Dendritic cell treated with granulocyte-macrophage colony-stimulating factor and Interleukin-4, amounts not matched to agents 40 ng/mL and 50 ng/mL, for 4 days (primary cell): ENCODE measurements around the gene EVA1B.

Experiments used
- H3K27ac Mint-ChIP-seq: one replicate; pipeline ENCODE4 v1.8.0; 2022; ENCODE audit warnings: mild to moderate bottlenecking, mixed read lengths
- H3K27me3 Mint-ChIP-seq: one replicate; pipeline ENCODE4 v1.8.0; 2022; ENCODE audit warnings: mild to moderate bottlenecking, mixed read lengths
- H3K36me3 Mint-ChIP-seq: one replicate; pipeline ENCODE4 v1.8.0; 2022; ENCODE audit warnings: low read depth, mixed read lengths
- H3K4me1 Mint-ChIP-seq: one replicate; pipeline ENCODE4 v1.8.0; 2022; ENCODE audit warnings: low read depth, mixed read lengths
- H3K4me3 Mint-ChIP-seq: one replicate; pipeline ENCODE4 v1.8.0; 2022; ENCODE audit warnings: mild to moderate bottlenecking, moderate library complexity, mixed read lengths
- H3K9me3 Mint-ChIP-seq: one replicate; pipeline ENCODE4 v1.8.0; 2022; ENCODE audit warnings: mixed read lengths
- intact Hi-C: fragments of 100-400 bp; cut with micrococcal nuclease; formaldehyde crosslinking; loops from one replicate; pipeline ENCODE4 v1.15.0; 2022

The EVA1B gene

GRCh38 chr1:36303244-36303643 is 20.2 kb downstream of the EVA1B start:
- intact Hi-C loops: loop anchor here (5.0 kb wide), 1 partner anchor 156 kb away; the partner anchor contains the start of gene TRAPPC3
- peaks cover 9% of the 10 kb centered on the region for H3K27me3 Mint-ChIP-seq
- H3K4me3 Mint-ChIP-seq: no peak overlapping the region
- peak overlapping the region; percentile 58 for H3K27ac Mint-ChIP-seq
- peaks cover 66% of the 10 kb centered on the region for H3K36me3 Mint-ChIP-seq
- no peaks in the 10 kb centered on the region for H3K9me3 Mint-ChIP-seq
- H3K4me1 Mint-ChIP-seq: peaks cover 78% of the 10 kb centered on the region

- intact Hi-C loops: loop anchor here (5.0 kb wide), 1 partner anchor 154 kb away; the partner anchor contains the start of gene TRAPPC3
- no peaks in the 10 kb centered on the region for H3K27me3 Mint-ChIP-seq
- H3K4me3 Mint-ChIP-seq: no peak overlapping the region
- peak overlapping the region; percentile 42 for H3K27ac Mint-ChIP-seq
- H3K4me1 Mint-ChIP-seq: peaks cover 62% of the 10 kb centered on the region
- peaks cover 86% of the 10 kb centered on the region for H3K36me3 Mint-ChIP-seq
- H3K9me3 Mint-ChIP-seq: no peaks in the 10 kb centered on the region
Observed at GRCh38 chr1:36301220-36301619, 22.2 kb downstream of the EVA1B start.

GRCh38 chr1:36300526-36300925 is 22.9 kb downstream of the EVA1B start:
- Mint-ChIP-seq H3K4me1 (peaks cover 56% of the 10 kb centered on the region), H3K4me3 (no peak overlapping the region), H3K9me3 (no peaks in the 10 kb centered on the region), H3K27me3 (no peaks in the 10 kb centered on the region), H3K36me3 (peaks cover 92% of the 10 kb centered on the region), H3K27ac (peak overlapping the region; percentile 42)
- intact Hi-C loops: loop anchor here (5.0 kb wide), 1 partner anchor 153 kb away; the partner anchor contains the start of gene TRAPPC3

- intact Hi-C loops: no loop called here
- Mint-ChIP-seq H3K4me3 (no peak overlapping the region), H3K36me3 (peaks cover 100% of the 10 kb centered on the region), H3K27ac (no peak overlapping the region), H3K4me1 (peaks cover 40% of the 10 kb centered on the region), H3K9me3 (no peaks in the 10 kb centered on the region), H3K27me3 (no peaks in the 10 kb centered on the region)
Observed at GRCh38 chr1:36298640-36299039, 24.8 kb downstream of the EVA1B start.

- no peak overlapping the region for H3K27ac Mint-ChIP-seq
- no peaks in the 10 kb centered on the region for H3K27me3 Mint-ChIP-seq
- H3K4me3 Mint-ChIP-seq: no peak overlapping the region
- no peaks in the 10 kb centered on the region for H3K9me3 Mint-ChIP-seq
- peaks cover 27% of the 10 kb centered on the region for H3K4me1 Mint-ChIP-seq
- intact Hi-C loops: no loop called here
- peaks cover 100% of the 10 kb centered on the region for H3K36me3 Mint-ChIP-seq
Observed at GRCh38 chr1:36297062-36297461, 26.4 kb downstream of the EVA1B start.

GRCh38 chr1:36295390-36295789 is 28.1 kb downstream of the EVA1B start:
- H3K9me3 Mint-ChIP-seq: no peaks in the 10 kb centered on the region
- intact Hi-C loops: no loop called here

GRCh38 chr1:36287595-36287994 is 35.9 kb downstream of the EVA1B start:
- no peaks in the 10 kb centered on the region for H3K27me3 Mint-ChIP-seq
- H3K27ac Mint-ChIP-seq: no peak overlapping the region
- H3K4me3 Mint-ChIP-seq: no peak overlapping the region
- peaks cover 90% of the 10 kb centered on the region for H3K36me3 Mint-ChIP-seq
- no peaks in the 10 kb centered on the region for H3K9me3 Mint-ChIP-seq
- H3K4me1 Mint-ChIP-seq: no peaks in the 10 kb centered on the region
- intact Hi-C loops: loop anchor here (5.0 kb wide), 2 partner anchors 140 to 185 kb away; partner anchors contain the start of gene TRAPPC3

More at GRCh38 chr1:36295390-36295789, 28.1 kb downstream of the EVA1B start:
- Mint-ChIP-seq H3K36me3 (peaks cover 100% of the 10 kb centered on the region), H3K4me1 (peaks cover 10% of the 10 kb centered on the region), H3K27ac (no peak overlapping the region), H3K27me3 (no peaks in the 10 kb centered on the region), H3K4me3 (no peak overlapping the region)

- H3K36me3 Mint-ChIP-seq: peaks cover 90% of the 10 kb centered on the region
- intact Hi-C loops: loop anchor here (5.0 kb wide), 2 partner anchors 140 to 185 kb away; partner anchors contain the start of gene TRAPPC3
- H3K27ac Mint-ChIP-seq: no peak overlapping the region
- no peak overlapping the region for H3K4me3 Mint-ChIP-seq
- no peaks in the 10 kb centered on the region for H3K9me3 Mint-ChIP-seq
- no peaks in the 10 kb centered on the region for H3K4me1 Mint-ChIP-seq
- H3K27me3 Mint-ChIP-seq: no peaks in the 10 kb centered on the region
Observed at GRCh38 chr1:36286802-36287201, 36.6 kb downstream of the EVA1B start.

- intact Hi-C loops: loop anchor here (1.0 to 5.0 kb wide), 3 partner anchors 97 to 183 kb away; partner anchors contain the start of gene TRAPPC3
- no peak overlapping the region for H3K27ac Mint-ChIP-seq
- no peaks in the 10 kb centered on the region for H3K27me3 Mint-ChIP-seq
- no peak overlapping the region for H3K4me3 Mint-ChIP-seq
- H3K9me3 Mint-ChIP-seq: no peaks in the 10 kb centered on the region
- H3K4me1 Mint-ChIP-seq: no peaks in the 10 kb centered on the region
- H3K36me3 Mint-ChIP-seq: peaks cover 80% of the 10 kb centered on the region
Observed at GRCh38 chr1:36285443-36286101, 37.9 kb downstream of the EVA1B start.

- intact Hi-C loops: no loop called here
- Mint-ChIP-seq H3K4me1 (no peaks in the 10 kb centered on the region), H3K27me3 (no peaks in the 10 kb centered on the region), H3K27ac (no peak overlapping the region), H3K4me3 (no peak overlapping the region), H3K36me3 (peaks cover 80% of the 10 kb centered on the region), H3K9me3 (no peaks in the 10 kb centered on the region)
Observed at GRCh38 chr1:36284517-36284916, 38.9 kb downstream of the EVA1B start.

- H3K27me3 Mint-ChIP-seq: no peaks in the 10 kb centered on the region
- peaks cover 80% of the 10 kb centered on the region for H3K36me3 Mint-ChIP-seq
Observed at GRCh38 chr1:36284061-36284460, 39.4 kb downstream of the EVA1B start.

GRCh38 chr1:36279789-36280296 is 43.6 kb downstream of the EVA1B start:
- H3K27me3 Mint-ChIP-seq: no peaks in the 10 kb centered on the region
- H3K27ac Mint-ChIP-seq: no peak overlapping the region
- peaks cover 61% of the 10 kb centered on the region for H3K36me3 Mint-ChIP-seq
- H3K4me1 Mint-ChIP-seq: no peaks in the 10 kb centered on the region
- no peak overlapping the region for H3K4me3 Mint-ChIP-seq
- intact Hi-C loops: no loop called here
- no peaks in the 10 kb centered on the region for H3K9me3 Mint-ChIP-seq

More at GRCh38 chr1:36284061-36284460, 39.4 kb downstream of the EVA1B start:
- no peaks in the 10 kb centered on the region for H3K4me1 Mint-ChIP-seq
- no peak overlapping the region for H3K4me3 Mint-ChIP-seq
- no peak overlapping the region for H3K27ac Mint-ChIP-seq
- no peaks in the 10 kb centered on the region for H3K9me3 Mint-ChIP-seq
- intact Hi-C loops: no loop called here

- intact Hi-C loops: no loop called here
- Mint-ChIP-seq H3K4me3 (no peak overlapping the region), H3K9me3 (no peaks in the 10 kb centered on the region), H3K36me3 (peaks cover 62% of the 10 kb centered on the region), H3K27ac (no peak overlapping the region), H3K27me3 (no peaks in the 10 kb centered on the region), H3K4me1 (no peaks in the 10 kb centered on the region)
Observed at GRCh38 chr1:36279110-36279788, 44.2 kb downstream of the EVA1B start.

GRCh38 chr1:36276688-36277087 is 46.8 kb downstream of the EVA1B start:
- Mint-ChIP-seq H3K4me3 (no peak overlapping the region), H3K27ac (no peak overlapping the region), H3K9me3 (no peaks in the 10 kb centered on the region), H3K4me1 (no peaks in the 10 kb centered on the region), H3K36me3 (peaks cover 58% of the 10 kb centered on the region), H3K27me3 (no peaks in the 10 kb centered on the region)
- intact Hi-C loops: no loop called here
